Stimulated activated CD4-positive, alpha-beta T cell treated with anti-CD3 and anti-CD28 coated beads, Interleukin-1b, Interleukin-23, amount 100 ng/mL, for 4 hours (primary cell): ENCODE measurements around the gene FAM228A.

Source experiments
- DNase-seq, 2 donors: peaks; one replicate each; pipeline ENCODE4 v3.0.0-alpha.2; 2020; ENCODE audit warnings: low read depth in 2 of 2

FAM228A gene

DNA sequence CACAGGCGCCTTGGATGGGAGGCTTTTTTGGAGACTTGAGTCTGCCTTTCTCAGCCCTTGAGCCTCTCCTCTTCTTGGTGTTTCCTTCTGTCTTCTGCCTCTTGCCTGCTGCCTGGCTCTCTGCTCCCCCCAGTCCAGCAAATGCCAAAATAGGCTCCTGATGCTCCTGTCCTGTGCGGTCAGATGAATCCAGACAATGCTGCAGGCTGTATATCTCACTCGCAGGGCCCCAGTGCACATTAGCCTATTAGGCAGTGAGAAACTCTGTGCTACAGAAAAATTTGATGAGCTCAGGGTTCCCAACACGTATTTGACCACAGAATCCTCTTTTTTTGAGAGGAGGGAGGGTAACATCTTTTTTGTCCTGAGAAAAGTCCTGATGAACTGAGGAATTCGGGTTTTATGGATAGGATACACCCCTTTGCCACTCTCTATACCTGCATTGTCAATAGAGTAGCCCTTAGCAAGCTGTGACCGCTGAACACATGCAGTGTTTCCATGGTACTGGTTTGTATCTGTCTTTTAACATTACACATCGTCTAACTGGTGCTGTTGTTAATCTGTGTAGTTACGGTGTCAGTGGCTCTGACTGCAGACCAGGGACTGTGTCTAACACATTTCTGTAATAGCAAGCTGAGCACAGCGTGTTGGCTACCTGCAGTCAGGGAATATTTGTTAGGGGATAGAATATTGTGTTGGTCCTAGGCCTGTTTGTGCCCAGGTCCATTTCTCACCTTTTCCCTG lies 50.8 kb downstream of the FAM228A start:
- DNase-seq, result no peak

- no peak for DNase-seq
These were observed 53.6 kb downstream of the FAM228A start for GRCh38 chr2:24228470-24228869.

DNA sequence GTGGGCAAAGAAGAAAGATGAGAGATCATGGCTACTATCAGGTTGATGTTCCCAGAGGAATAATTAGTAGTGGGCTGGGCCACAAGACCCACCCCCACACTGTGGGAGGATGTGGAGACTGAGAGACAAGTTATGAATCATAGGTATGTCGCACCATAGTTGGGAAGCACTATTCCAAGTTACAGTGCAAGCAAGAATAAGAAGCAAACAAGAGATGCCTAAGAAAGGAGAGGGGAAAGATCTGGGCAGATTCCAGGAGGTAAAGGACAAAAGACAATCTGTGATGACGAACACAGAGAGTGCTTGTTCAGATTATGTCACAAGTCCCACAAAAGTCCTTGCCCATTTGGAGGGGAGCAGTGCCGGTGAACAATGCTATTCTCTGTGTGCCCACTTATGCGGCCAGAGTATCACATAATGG lies 56.6 kb downstream of the FAM228A start:
- no peak for DNase-seq

- DNase-seq, result no peak
These were observed 58.5 kb downstream of the FAM228A start for GRCh38 chr2:24233321-24233720.

GRCh38 chr2:24237313-24237712 lies 62.5 kb downstream of the FAM228A start:
- no peak for DNase-seq

DNA sequence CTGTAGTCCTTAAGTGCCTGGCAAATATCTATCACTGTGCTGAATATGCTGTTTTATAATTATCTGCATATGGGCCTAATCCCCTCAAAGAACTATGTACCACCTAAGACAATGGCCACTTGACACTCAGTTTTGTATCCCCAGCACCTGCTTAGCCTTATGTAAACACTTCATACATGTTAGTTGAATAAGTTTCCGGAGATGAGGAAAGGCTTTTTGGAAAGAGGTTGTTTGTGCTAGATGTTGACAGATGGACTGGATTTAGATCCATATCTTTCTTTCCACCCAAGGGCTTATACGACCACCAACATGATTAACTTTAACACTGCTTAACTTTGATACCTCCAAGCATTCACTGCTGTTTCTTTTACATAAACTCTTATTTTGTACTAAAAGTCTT lies 63.3 kb downstream of the FAM228A start:
- no peak for DNase-seq

DNA sequence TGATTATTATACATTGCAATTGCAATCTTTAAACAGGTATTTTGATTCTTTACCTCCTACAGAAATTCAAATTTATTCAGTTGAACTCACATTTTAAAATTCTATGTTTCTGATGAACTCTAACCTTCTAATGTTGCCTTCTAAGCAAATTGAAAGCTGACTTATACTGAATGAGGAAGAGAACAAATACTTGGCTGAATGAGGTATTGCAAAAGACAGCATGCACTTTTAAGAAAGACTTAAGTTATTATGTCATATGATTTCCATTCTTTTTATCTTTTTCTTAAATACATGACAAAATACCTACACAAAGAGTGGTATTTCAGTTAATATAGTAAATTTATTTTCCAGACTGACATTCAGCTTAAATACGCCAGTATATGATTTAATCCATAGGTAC lies 64.7 kb downstream of the FAM228A start:
- no peak for DNase-seq
